ENCODE data around the gene RBSN.

DNA sequence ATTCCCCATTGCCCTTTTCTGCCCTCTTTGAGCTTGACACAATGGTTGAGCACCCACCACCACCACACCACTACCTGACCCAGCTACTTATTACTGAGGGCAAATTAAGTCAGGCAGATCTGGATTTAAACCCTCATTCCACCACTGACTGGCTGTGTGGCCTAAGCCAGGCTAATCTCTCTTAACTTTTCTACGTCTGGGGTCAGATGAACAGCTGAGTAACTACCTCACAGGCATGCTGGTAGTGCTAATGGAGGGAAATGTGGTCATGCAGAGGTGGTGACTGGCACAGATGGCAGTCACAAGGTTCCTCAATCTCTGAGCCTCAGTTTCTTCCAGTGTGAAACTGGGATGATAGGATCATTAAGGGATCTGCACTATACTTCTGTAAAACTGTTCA lies 29.5 kb downstream of the RBSN start:
- TF ChIP-seq, protein P1, sequence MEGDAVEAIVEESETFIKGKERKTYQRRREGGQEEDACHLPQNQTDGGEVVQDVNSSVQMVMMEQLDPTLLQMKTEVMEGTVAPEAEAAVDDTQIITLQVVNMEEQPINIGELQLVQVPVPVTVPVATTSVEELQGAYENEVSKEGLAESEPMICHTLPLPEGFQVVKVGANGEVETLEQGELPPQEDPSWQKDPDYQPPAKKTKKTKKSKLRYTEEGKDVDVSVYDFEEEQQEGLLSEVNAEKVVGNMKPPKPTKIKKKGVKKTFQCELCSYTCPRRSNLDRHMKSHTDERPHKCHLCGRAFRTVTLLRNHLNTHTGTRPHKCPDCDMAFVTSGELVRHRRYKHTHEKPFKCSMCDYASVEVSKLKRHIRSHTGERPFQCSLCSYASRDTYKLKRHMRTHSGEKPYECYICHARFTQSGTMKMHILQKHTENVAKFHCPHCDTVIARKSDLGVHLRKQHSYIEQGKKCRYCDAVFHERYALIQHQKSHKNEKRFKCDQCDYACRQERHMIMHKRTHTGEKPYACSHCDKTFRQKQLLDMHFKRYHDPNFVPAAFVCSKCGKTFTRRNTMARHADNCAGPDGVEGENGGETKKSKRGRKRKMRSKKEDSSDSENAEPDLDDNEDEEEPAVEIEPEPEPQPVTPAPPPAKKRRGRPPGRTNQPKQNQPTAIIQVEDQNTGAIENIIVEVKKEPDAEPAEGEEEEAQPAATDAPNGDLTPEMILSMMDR (IDR thresholded peaks at IDR 0.05), result no peak
- no peak for TF ChIP-seq POLR2AphosphoS5 (IDR thresholded peaks at IDR 0.05)

All from breast epithelium (tissue), 3 donors.